Fibroblast of the aortic adventitia (primary cell): ENCODE data around the gene ZNF467. TPM values are rescaled to one million over a fixed set of nuclear protein-coding genes. Genes with fewer than 3 reads are reported as not detected.

ENCODE experiments used
- DNase-seq: peaks from one replicate; pipeline ENCODE4 v3.0.0-alpha.2; 2010; ENCODE audit warnings: low read depth
- H3K4me3 ChIP-seq: 2 replicates; pipeline ENCODE4 v1.5.1; 2011; ENCODE audit warnings: low read depth, mild to moderate bottlenecking, control low read depth, low read length, moderate library complexity
- total RNA-seq: library from RNA; depleted of rRNA; stranded (reverse); fragments of >200 nt; gene quantifications from 2 replicates; pipeline ENCODE4 v1.2.3, GENCODE V29; 2012; ENCODE audit warnings: low replicate concordance
- TF ChIP-seq, protein P1 (sequence below): IDR thresholded peaks from 2 replicates; pipeline ENCODE4 v1.5.1; 2011; ENCODE audit warnings: mild to moderate bottlenecking, low read length, control low read depth, inconsistent platforms; ENCODE audit not compliant: insufficient read depth

ZNF467 gene
- total RNA-seq, 1 donor, result 0.27 TPM

- TF ChIP-seq, protein P1, sequence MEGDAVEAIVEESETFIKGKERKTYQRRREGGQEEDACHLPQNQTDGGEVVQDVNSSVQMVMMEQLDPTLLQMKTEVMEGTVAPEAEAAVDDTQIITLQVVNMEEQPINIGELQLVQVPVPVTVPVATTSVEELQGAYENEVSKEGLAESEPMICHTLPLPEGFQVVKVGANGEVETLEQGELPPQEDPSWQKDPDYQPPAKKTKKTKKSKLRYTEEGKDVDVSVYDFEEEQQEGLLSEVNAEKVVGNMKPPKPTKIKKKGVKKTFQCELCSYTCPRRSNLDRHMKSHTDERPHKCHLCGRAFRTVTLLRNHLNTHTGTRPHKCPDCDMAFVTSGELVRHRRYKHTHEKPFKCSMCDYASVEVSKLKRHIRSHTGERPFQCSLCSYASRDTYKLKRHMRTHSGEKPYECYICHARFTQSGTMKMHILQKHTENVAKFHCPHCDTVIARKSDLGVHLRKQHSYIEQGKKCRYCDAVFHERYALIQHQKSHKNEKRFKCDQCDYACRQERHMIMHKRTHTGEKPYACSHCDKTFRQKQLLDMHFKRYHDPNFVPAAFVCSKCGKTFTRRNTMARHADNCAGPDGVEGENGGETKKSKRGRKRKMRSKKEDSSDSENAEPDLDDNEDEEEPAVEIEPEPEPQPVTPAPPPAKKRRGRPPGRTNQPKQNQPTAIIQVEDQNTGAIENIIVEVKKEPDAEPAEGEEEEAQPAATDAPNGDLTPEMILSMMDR, result no peak
- no peak for DNase-seq
- no peak overlapping the region for H3K4me3 ChIP-seq
These were observed 5.5 kb upstream of the ZNF467 start for GRCh38 chr7:149778696-149779501.

GRCh38 chr7:149778327-149778637 lies 4.9 kb upstream of the ZNF467 start:
- no peak for DNase-seq
- TF ChIP-seq, protein P1, result no peak
- no peak overlapping the region for H3K4me3 ChIP-seq

- TF ChIP-seq, protein P1, result no peak
- DNase-seq, result no peak
- no peak overlapping the region for H3K4me3 ChIP-seq
These were observed 4.4 kb upstream of the ZNF467 start for GRCh38 chr7:149777551-149778326.

- DNase-seq, result no peak
- no peak overlapping the region for H3K4me3 ChIP-seq
- TF ChIP-seq, protein P1, result no peak
These were observed 3.5 kb upstream of the ZNF467 start for GRCh38 chr7:149776848-149777407.

DNA sequence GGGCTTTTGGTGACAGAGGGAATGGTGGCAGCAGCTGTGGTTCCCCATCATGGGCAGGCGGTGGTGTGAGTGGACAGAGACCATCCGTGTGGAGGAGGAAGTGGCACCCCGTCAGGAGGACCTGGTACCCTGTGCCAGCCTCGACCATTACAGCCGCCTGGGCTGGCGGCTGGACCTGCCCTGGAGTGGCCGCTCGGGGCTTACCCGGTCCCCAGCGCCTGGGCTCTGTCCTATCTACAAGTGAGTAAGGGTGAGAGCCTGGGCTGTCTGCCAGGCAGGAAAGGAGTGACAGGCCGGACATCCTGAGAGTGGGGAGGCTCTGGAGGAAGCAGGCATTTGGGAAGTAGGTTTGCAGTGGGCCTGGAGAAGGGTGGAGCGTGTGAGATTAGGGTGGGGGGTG lies 2.9 kb upstream of the ZNF467 start:
- no peak overlapping the region for H3K4me3 ChIP-seq
- peak; percentile 48 for DNase-seq
- TF ChIP-seq, protein P1, result no peak

DNA sequence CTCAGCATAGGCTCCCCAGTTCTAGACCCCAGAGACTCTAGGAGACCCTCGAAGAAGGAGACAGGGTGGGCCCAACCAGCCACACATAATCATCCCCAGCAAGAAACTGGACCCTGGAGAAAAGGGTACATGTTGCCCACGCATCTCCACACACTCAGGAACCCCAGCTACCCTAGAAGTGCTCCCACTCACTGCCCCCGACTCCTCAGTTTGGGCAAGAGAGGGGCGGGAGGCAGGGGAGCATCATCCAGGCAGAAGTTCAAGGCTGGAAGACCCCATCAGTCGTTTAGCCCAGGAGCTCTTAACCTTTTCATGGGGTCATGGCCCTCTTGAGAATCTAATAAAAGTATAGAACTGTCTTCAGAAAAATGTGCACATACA lies 1.8 kb upstream of the ZNF467 start:
- no peak for DNase-seq
- no peak overlapping the region for H3K4me3 ChIP-seq
- TF ChIP-seq, protein P1, result no peak
